ENCODE measurements around the gene AGL. TPM values are rescaled to one million over a fixed set of nuclear protein-coding genes. Genes with fewer than 3 reads are reported as not detected.
A peak's percentile ranks its signal among the peaks of the same experiment; 100 is the strongest.

AGL gene
- total and polyA plus RNA-seq, 2 of the 13 experiments (the other 11 are each of a cell fraction or from before 2014, with no cell fraction given), result 4.3 to 13.1 TPM

GRCh38 chr1:99969729-99970621 is 119.8 kb downstream of the AGL start, which contains the start of gene SLC35A3 (continued):
- TF ChIP-seq ZNF343 (CRISPR knock-in tag; IDR thresholded peaks at IDR 0.05), result peak; percentile 97
- TF ChIP-seq FOXK2 (IDR thresholded peaks at IDR 0.05), result no peak
- peak; percentile 98 for TF ChIP-seq ZNF782 (CRISPR knock-in tag; IDR thresholded peaks at IDR 0.05; ENCODE audit: borderline replicate concordance)
- peak; percentile 72; the same call in 1 of the 2 replicates for TF ChIP-seq ZBTB3 (CRISPR knock-in tag; IDR thresholded peaks at IDR 0.05; ENCODE audit: borderline replicate concordance, low read depth)
- TF ChIP-seq SETDB1 (CRISPR knock-in tag; IDR thresholded peaks at IDR 0.05; ENCODE audit: borderline replicate concordance), result 0 out of 2 replicates have a peak, but pooled peaks have one; percentile 41
- no peak; the same call in none of the 2 replicates for TF ChIP-seq ZBTB26 (CRISPR knock-in tag; IDR thresholded peaks at IDR 0.05; ENCODE audit: borderline replicate concordance)
- peak; percentile 86; the same call in 1 of the 2 replicates for TF ChIP-seq FOXK1 (CRISPR knock-in tag; IDR thresholded peaks at IDR 0.05; ENCODE audit: borderline replicate concordance, low read depth)
- TF ChIP-seq RBAK (CRISPR knock-in tag; IDR thresholded peaks at IDR 0.05), result no peak; the same call in 1 of the 2 replicates
- TF ChIP-seq SIN3B (IDR thresholded peaks at IDR 0.05; ENCODE audit: low read length), result peak; percentile 85; the same call in 1 of the 2 replicates
- peak; percentile 99 for TF ChIP-seq ASH2L (IDR thresholded peaks at IDR 0.05; ENCODE audit: insufficient read length, low read depth, low read length)
- no peak for TF ChIP-seq ZUFSP (CRISPR knock-in tag; IDR thresholded peaks at IDR 0.05; ENCODE audit: borderline replicate concordance)
- TF ChIP-seq CREM (IDR thresholded peaks at IDR 0.05), result peak; percentile 51; the same call in 1 of the 2 replicates
- no peak for TF ChIP-seq CREM (CRISPR knock-in tag; IDR thresholded peaks at IDR 0.05)
- TF ChIP-seq CCDC6 (CRISPR knock-in tag; IDR thresholded peaks at IDR 0.05), result peak; percentile 98
- peak; percentile 98 for TF ChIP-seq ZNF350 (CRISPR knock-in tag; IDR thresholded peaks at IDR 0.05; ENCODE audit: borderline replicate concordance, low read depth)
- TF ChIP-seq ZKSCAN1 (IDR thresholded peaks at IDR 0.05; ENCODE audit: low read length), result no peak
- no peak; the same call in 1 of the 2 replicates for TF ChIP-seq ZNF75D (CRISPR knock-in tag; IDR thresholded peaks at IDR 0.05; ENCODE audit: borderline replicate concordance)
- TF ChIP-seq FOXO4 (CRISPR knock-in tag; conservative IDR thresholded peaks at IDR 0.05), result no peak
- TF ChIP-seq ZBTB20 (CRISPR knock-in tag; IDR thresholded peaks at IDR 0.05; ENCODE audit: borderline replicate concordance, low read depth), result peak; percentile 83; the same call in 1 of the 2 replicates
- TF ChIP-seq ZFY (CRISPR knock-in tag; IDR thresholded peaks at IDR 0.05), result peak; percentile 96
- peak; percentile 97 for TF ChIP-seq ZNF691 (CRISPR knock-in tag; IDR thresholded peaks at IDR 0.05; ENCODE audit: borderline replicate concordance, low read depth)
- TF ChIP-seq KDM2A (CRISPR knock-in tag; IDR thresholded peaks at IDR 0.05; ENCODE audit: borderline replicate concordance, low read depth), result peak; percentile 96
- peak; percentile 99 for TF ChIP-seq ZNF816 (CRISPR knock-in tag; IDR thresholded peaks at IDR 0.05; ENCODE audit: borderline replicate concordance)

Measured in HepG2 (cell line).